ENCODE measurements around the gene SPOCK1.
"Not testable (repeated sequence)": the region's sequence is repeated elsewhere in the genome, so short reads cannot be mapped to it uniquely, and the experiment has no call there.

Gene SPOCK1

DNA sequence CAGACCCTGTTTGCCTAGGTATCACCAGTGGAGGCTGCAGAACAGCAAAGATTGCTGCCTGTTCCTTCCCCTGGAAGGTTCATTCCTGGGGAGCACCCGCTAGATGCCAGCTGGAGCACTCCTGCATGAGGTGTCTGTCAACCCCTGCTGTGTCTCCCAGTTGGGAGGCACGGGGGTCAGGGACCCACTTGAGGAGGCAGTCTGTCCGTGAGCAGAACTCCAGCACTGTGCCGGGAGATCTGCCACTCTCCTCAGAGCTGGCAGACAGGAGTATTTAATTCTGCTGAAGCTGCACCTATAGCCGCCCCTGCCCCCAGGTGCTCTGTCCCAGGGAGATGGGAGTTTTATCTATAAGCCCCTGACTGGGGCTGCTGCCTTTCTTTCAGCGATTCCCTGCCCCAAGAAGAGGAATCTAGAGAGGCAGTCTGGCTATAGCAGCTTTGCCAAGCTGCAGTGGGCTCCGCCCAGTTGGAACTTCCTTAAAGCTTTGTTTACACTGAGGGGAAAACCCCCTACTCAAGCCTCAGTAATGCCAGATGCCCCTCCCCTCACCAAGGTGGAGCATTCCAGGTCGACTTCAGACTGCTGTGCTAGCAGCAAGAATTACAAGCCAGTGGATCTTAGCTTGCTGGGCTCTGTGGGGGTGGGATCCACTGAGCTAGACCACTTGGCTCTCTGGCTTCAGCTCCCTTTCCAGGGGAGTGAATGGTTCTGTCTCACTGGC, 545.6 kb downstream of the SPOCK1 start:
- not testable (repeated sequence) for DNase-seq (ENCODE audit: low read depth in 2 of 2)

DNA sequence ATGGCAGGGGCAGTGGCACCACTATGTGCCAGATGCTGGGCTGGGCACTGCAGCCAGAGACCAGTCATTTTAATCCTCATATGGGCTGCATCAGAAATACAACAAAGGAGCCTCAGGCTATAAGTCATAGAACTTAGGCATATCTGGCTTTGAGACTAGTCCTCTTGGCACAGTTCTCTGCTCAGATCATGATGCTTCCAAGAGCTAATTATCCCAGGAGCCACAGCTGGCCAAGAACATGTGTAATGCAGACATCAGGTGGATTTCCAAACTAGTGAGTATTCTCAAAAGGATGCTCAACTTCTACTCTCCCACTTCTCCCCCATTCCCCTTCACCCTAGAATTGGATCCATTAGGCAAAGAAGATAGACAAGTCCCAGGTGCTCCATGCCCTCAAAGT, 571.6 kb downstream of the SPOCK1 start:
- no peak for DNase-seq (ENCODE audit: low read depth in 2 of 2)

DNA sequence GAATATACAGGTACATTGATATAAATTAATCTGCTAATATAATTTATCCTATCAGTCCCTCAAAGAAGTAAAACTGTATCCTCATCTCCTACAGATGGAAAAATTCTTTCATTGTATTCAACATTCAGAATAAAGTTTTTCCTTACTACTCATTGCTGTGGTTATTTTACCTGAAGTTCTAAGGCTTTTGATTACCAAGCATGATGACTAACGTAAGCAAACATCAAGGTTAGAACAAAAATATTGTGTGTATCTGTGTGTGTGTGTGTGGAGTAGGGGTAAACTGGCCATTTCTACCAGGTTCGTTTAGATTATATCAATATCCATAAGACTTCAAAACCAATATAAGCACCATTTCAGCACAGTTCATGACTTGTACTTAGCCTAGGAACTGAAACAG, 573.1 kb downstream of the SPOCK1 start:
- DNase-seq (ENCODE audit: low read depth in 2 of 2): no peak
